NOMO-1 (cell line): ENCODE data around the gene RUSC1.
"Not testable (repeated sequence)": the region's sequence is repeated elsewhere in the genome, so short reads cannot be mapped to it uniquely, and the experiment has no call there.

ENCODE experiments used
- DNase-seq, 2 experiments: peaks; one replicate each; lab custom pipeline; 2025; ENCODE audit not compliant: unreplicated experiment in 2 of 2; lab: John Stamatoyannopoulos, UW

The RUSC1 gene

GRCh38 chr1:155320661-155321617 is at the start of gene RUSC1:
Gene RUSC1 (plus strand): TSS chr1:155320894. CDS start chr1:155321774, 880 bp downstream.
- no peak for DNase-seq

GRCh38 chr1:155272466-155273342 is 48.0 kb upstream of the RUSC1 start:
- peak in 1 of 2 experiments; percentile 75 for DNase-seq

DNA sequence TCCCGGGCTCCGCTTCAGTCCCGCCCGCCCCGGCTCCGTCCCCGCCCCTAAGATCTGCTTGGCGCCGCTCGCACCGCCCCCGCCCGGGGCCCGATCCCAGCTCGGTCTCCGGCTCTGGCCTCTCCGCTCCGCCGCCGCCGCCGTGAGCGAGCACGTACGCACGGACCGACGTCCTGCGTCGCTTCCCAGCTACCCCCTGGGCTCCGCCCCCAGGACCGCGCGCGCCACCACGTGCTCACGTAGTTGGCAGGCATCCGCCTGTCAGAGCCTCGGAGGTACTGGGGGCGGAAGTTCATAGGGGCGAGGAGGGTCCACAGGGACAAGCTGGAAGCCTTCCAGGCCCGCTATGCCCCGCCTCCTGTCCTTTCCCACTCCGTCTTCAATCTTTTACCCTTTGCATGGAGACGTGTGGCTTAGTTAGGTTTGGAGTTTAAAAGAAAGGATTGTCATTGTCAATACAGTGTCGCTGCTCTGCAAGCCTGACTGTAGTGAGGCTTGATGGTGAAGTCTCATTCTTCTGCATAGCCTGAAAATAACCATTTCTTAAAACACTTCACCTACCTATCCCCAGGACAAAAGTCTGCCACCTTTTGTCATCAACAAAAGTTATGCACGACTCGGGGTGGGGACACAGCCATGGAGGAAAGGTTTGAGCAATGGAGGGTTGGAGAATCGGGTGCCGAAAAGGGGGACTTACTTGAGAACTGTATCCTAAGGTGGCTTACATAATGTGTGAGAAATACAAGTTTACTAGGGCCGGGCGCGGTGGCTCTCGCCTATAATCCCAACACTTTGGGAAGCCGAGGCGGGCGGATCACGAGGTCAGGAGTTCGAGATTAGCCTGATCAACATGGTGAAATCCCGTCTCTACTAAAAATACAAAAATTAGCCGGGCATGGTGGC is 47.1 kb upstream of the RUSC1 start, which contains the start of gene CLK2:
TSS of gene CLK2 (minus strand) at position 162 of the 903 bp plus-strand sequence. CDS start 2,527 bp downstream, outside the sequence.
- peak; percentile 85 to 96 for DNase-seq

- DNase-seq, result peak; percentile 95 to 96
These were observed 43.4 kb upstream of the RUSC1 start, which contains the start of gene HCN3 for GRCh38 chr1:155277070-155277901. Gene HCN3 (plus strand): TSS chr1:155277463. CDS start chr1:155277591, 128 bp downstream.

DNA sequence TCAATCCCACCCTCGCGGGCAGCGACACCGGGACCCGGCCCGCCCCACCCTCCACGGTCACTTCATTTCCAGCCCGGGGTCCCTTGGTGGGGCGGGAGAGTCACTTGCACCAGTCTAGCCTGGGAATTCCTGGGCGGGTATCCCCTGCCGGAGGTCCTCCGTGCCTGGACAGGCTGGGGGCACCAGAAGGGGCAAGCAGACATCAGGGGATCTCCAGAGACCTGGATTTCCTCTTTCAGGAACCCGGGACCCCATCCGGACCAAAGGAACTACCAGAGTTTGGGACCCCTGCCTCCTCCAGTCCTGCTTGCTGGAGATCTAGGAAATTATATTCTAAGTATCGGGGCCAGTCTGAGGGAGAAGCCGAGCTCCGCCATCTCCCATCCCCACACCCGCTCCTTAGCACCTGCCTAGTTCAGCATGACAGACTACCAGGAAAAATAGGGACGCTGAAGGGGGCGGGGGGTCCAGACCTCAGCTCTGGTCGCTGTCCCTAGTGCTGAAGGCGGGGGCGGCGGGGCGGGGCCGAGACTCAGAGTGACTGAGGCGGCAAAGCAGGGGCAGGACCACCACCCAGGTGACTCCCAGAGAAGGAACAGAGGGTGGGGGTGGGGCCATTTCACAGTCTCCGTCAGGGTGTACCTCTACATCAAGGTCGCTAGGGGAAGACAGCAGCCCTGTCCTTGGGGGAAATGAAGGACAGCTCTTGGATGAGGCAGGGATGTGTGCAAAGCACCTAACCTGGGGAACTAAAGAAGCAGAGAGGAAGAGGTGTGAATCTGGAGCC is 42.6 kb upstream of the RUSC1 start:
- peak in 1 of 2 experiments; percentile 10 for DNase-seq

- DNase-seq, result no peak
These were observed 42.0 kb upstream of the RUSC1 start for GRCh38 chr1:155278689-155279160.

DNA sequence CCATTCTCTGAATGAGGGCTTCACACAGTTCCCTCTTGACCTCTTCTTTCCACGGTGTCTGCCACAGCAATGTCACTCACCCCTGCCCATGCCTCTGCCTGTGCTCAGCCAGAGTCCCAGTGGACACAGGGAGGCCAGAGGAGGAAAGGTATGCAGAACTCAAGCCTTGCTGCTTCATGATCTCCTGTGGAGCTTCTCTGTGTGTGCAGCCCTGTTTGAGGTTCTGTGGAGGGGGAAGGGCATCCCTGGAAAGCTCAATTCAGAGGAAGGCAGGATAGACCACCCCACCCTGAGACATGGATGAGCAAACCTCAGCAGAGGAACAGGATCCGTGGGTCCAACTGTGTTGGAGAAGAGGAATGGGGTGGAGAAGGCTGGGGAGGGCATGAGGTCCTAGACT is 41.4 kb upstream of the RUSC1 start:
- no peak for DNase-seq

GRCh38 chr1:155282488-155283091 is 38.1 kb upstream of the RUSC1 start:
- DNase-seq, result no peak

DNA sequence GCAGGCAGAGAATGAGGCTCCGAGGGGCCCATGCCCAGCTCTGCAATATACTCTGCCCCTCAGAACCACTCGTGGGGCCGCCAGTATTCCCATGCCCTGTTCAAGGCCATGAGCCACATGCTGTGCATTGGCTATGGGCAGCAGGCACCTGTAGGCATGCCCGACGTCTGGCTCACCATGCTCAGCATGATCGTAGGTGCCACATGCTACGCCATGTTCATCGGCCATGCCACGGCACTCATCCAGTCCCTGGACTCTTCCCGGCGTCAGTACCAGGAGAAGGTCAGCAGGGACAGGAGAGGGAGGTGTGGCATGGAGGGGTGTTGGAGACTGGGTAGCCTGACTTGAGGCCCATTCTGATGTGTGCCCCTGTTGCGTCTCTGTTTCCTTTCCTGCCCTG is 36.2 kb upstream of the RUSC1 start:
- DNase-seq, result no peak

DNA sequence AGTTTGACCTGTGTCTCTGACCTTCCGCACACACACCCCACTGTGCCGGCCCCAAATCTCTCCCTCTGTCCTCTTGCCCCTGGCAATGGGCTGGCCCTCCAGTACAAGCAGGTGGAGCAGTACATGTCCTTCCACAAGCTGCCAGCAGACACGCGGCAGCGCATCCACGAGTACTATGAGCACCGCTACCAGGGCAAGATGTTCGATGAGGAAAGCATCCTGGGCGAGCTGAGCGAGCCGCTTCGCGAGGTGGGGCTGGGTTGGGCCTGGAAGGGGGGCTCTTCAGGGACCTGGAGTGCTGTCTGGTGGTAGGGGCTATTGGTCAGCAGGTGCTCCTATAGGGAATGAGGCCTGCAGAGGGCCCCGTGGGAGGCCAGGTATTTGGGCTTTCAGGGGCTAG is 35.6 kb upstream of the RUSC1 start:
- DNase-seq, result no peak

DNA sequence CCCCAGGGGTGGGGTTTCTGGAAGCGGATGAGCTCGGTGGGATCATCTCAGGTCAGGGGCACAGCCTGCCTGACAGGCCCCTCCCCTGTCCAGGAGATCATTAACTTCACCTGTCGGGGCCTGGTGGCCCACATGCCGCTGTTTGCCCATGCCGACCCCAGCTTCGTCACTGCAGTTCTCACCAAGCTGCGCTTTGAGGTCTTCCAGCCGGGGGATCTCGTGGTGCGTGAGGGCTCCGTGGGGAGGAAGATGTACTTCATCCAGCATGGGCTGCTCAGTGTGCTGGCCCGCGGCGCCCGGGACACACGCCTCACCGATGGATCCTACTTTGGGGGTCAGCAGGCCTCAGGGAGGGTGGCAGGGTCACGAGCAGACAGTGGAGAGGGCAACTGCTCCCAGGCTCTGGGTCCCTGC is 35.1 kb upstream of the RUSC1 start:
- no peak for DNase-seq

GRCh38 chr1:155286544-155286943 is 34.1 kb upstream of the RUSC1 start:
- no peak for DNase-seq

DNA sequence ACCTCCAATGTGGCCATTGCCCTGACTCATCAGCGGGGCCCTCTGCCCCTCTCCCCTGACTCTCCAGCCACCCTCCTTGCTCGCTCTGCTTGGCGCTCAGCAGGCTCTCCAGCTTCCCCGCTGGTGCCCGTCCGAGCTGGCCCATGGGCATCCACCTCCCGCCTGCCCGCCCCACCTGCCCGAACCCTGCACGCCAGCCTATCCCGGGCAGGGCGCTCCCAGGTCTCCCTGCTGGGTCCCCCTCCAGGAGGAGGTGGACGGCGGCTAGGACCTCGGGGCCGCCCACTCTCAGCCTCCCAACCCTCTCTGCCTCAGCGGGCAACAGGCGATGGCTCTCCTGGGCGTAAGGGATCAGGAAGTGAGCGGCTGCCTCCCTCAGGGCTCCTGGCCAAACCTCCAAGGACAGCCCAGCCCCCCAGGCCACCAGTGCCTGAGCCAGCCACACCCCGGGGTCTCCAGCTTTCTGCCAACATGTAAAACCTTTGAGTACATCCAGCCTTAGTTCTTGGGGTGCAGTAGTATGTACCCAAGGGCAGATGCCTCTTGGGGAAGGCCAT is 32.6 kb upstream of the RUSC1 start:
- no peak for DNase-seq

GRCh38 chr1:155291006-155291405 is 29.7 kb upstream of the RUSC1 start:
- DNase-seq, result not testable (repeated sequence)

DNA sequence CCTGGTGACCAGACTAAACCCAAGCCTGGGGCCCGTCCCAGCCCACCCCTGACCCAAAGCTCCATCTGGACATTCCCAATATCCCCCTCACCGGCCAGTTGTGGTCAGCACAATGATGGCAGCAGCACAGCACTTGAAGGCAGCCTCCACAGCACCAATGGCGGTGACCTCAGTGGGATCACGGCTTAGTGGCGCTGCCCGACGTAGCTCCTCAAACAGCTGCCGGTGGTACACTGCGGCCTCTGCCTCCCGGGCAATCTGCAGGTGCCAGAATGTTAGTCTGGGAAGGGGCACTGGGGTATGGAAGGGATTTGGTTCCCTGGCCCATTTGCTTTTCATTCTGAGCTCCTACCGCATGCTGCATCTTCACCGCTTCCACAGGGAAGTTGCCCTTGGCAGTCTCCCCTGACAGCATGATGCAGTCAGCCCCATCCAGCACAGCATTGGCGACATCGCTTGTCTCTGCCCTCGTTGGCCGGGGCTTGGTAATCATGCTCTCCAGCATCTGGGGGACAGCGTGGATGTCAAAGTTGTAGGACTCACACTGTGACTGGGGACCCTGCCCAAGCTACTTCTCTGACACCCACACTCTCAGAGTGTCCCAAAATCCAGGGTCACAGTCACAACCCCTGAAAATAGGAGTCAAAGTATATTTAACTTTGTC is 27.5 kb upstream of the RUSC1 start:
- no peak for DNase-seq

DNA sequence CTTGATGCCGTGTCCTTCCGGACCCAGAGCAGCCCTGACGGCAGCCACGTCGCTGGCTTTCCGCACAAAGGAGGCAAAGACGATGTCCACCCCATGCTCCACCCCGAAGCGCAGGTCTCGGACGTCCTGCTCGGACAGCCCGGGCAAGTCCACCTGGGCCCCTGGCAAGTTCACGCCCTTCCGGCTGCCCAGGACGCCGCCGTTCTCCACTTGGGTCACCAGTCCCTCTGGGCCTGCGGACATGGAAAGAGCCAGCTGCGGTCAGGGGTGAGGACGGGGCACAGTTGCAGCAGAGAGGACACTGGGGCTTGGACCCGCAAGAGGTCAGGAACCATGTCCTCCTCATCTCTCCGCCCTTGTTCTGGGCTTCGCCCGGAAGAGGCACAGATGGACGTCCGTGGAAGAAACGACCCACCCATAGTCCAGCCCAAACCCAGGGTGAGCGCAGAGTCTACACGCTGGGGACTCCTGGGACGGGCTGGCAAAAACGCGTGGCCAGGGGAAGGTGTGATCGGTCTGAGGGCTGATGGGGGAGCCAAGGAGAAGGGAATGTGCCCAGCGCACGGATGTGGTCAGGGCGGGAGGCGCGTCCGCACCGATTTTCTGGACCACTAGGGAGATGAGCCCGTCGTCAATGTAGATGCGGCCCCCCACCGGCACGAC is 26.0 kb upstream of the RUSC1 start:
- no peak for DNase-seq
